HG03159 (cell line): Measurements from ENCODE around the gene LUM.

Source experiments
- ATAC-seq: cut with Tn5 transposase; IDR thresholded peaks from one replicate; pipeline ENCODE4 v1.9.1; 2021; ENCODE audit warnings: mild to moderate bottlenecking, moderate library complexity; ENCODE audit not compliant: unreplicated experiment

The LUM gene

DNA sequence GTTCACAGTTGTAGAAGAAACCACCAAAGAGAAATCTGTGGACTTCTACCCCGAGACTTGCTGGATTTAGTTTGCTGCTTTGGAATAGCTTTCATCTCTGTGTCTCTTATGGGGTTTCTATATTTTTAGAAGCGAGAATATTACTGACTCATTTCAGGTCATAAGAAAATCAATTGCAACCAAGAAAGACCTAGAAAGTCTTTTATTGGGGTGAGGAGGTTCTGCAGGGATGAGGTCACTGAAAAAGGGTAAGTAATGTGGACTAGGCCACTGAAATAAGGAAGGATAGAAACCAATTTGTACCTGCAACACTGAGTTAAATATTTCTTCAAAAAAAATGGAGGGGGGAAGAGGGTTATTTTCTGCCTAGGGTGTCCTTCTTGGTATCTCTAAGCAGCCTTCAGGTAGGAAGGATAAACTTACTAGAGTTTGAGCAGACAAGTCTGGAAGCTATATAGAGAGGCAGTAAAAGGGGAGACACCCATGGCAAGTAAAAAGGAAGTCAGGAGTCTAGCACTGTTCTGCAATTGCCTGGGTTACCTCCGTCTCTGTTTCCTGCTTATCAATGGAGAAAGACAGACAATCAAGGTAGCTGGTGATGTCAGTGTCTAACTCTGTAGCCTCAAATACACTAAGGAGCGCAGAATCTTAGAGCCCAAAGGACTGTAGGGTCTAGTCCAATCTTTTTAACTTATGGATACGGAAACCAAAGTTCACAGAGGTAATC, 33.9 kb downstream of the LUM start:
- no peak for ATAC-seq

GRCh38 chr12:91074851-91075250, 36.4 kb downstream of the LUM start:
- ATAC-seq: no peak

GRCh38 chr12:91074154-91074709, 37.1 kb downstream of the LUM start:
- ATAC-seq: no peak

DNA sequence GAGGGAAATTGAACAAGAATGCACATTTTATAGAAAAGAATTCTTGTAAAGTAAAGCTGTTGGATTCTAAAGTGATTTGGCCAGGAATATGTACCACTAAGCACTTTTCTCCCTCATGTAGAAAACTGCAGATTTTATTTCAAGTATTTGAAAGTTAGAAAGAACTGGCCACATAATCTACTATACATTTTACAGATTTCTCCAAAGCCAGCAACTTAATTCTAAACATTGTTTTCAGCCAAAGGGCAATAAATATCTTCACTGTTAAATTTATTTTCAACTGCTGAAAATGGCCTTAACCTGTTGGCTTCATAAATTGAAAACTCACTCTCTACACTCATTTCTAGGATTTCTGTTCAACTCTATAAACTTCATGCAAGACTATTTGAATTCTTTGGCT, 37.9 kb downstream of the LUM start:
- ATAC-seq: no peak

GRCh38 chr12:91072931-91073330, 38.4 kb downstream of the LUM start:
- ATAC-seq: no peak

DNA sequence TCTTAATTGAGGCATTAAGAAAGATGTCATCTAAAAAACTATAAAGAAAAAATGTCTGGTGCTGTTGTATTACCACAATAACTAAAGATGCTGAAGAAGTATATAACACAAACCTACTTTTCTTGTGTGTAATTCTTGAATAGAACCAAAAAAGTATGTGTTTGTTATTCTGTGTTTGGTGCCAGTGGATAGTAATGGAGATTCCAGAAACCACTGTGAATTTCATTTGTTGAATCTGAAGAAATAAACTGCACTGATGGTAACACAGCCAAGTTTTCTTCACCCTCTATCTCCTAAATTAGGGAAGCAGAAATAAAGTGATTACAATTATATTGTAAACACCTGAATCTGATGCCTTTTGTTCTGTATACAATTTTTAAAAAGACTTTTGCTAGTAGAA, 40.4 kb downstream of the LUM start:
- ATAC-seq: no peak

GRCh38 chr12:91065396-91065795, 45.9 kb downstream of the LUM start:
- no peak for ATAC-seq

DNA sequence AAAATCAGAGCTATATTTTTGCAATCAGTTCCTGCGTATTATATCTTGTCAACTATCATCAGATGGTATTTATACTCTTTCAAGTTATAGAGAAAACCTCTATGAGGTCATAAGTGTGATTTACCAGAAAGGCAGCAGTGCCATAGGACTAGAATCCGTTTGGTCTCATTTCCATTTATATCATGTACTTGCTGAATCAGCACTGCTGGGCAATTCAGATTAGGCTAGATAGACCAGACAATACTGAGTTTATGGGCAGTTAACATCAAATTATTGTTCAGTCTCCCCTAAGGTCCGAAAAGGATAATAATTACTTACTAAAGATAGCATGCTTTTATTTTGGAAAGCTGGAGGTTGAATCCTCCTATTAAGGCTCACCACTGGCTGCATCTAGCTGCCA, 46.7 kb downstream of the LUM start:
- no peak for ATAC-seq

DNA sequence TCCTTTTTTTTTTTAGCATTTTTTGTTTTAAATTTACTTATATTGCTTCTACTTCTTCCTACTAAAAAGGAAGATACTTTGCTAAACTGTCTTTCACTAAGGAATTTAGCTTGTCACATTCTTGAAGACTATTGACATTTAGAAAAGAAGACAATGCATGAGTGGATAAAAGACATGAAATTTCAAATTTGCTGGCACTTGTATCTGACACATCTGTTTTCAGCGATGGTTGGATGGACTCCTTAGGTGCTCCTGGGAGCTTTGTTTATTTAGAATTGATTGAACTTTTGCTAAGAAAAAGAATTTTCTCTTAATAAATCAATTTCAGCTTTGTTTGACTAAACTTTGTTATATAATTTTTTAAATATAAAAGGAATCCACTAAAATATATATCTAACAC, 50.2 kb downstream of the LUM start:
- no peak for ATAC-seq

GRCh38 chr12:91059211-91059610, 52.1 kb downstream of the LUM start:
- ATAC-seq: no peak

DNA sequence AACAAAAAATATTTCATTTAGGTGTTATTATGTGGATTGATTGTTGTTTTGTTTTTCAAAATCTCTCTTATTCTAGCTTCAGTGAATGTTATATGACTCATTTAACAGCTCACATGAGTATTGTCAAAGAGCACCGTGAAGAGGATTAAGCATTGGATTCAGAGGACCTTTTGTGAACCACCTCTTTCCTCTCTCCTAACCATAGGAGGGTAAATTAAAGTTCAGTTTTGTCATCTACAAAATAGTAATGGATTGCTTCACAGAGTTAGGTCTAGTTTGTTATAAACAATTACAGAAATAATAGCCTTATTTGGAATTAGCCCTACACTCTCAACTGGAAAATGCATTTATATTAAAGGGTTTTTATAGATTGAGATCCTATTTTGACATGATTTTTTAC, 52.5 kb downstream of the LUM start:
- ATAC-seq: no peak

DNA sequence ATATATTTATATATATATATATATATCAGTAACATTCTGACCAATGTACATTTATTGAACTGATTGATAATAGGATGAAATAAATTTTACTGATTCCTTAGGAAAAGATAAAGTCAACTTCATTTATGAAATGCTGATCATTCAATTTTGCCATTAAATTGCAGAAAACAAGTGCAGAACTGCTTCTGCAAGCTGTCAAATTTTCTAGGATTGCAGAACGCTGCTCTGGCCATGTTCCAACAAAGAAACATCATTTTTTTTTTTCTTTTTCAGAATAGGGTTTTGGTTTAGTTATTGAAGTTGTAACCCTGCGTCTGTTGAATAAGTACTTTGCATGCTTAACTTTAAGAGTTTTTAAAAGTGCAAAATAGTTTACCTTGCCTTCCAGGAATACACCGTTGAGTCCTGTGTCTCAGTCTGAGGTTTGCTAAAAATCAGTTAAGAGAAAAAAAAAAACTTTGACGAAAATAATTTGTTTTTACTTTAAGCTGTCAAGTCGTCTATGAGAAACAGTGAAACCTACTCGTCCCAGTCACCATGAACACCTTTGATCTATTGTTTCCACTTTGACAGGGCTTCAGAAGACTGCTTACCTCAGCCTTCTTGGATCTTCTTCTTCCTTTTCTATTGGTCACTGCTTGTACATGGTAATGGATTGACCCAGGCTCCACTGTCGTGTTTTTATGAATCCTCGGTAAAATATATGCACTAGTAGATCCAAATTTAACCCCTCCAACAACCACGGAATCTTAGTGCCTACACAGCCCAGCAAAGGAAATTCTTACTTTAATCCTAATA, 53.7 kb downstream of the LUM start, which contains the start of gene KERA:
Gene KERA (minus strand): TSS at position 657 of the 798 bp plus-strand sequence. CDS start 1,743 bp downstream, outside the sequence.
- ATAC-seq: no peak

DNA sequence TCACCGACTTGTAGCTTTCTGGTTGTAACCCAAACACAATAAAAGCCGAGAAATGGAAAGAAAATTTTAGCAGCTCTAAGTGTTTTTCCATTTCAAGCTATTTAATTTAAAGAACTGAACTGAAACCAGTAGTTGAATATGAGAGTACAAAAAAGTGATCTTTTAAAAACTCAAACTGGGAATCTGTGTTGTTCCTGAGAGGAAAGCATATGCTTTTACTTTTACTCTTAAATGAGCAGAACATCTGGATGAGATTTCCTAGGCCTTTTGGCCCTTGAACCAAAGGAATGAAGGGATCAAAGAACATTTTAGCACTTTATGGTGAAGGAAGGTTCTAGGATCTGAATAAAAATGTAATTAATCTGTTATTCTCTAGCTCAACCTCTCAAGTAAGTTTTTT, 54.8 kb downstream of the LUM start:
- ATAC-seq: no peak

DNA sequence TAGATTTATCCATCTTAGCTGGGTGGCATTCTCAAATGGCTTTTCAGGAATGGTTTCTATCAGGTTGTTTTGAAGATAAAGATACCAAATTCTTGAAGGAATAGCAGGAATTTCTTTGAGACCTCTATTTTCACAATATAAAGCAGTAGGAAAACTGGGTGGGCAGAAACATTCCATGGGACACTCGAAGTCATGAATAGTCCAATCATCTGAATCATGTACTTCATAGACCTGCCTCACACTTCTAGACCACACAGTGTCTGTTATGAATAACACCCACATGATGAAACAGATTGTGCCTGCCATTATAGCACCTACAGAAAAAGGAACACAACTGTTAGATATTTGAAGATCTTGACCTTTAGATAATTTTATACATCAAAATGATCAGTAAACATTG, 55.3 kb downstream of the LUM start:
- no peak for ATAC-seq

GRCh38 chr12:91053951-91054715, 57.2 kb downstream of the LUM start:
- no peak for ATAC-seq
